PC-3 (cell line): ENCODE measurements around the gene FOXC2.

Source experiments
- CTCF ChIP-seq: fragments of 300-600 bp; sonication (generic); conservative IDR thresholded peaks from 2 replicates; pipeline ENCODE4 v1.5.1; 2017; ENCODE audit warnings: antibody characterized with exemption, low read depth, mild to moderate bottlenecking, low read length
- EZH2 ChIP-seq: fragments of 300-600 bp; sonication (generic); IDR thresholded peaks from one replicate; pipeline ENCODE4 v1.6.1; 2017; ENCODE audit warnings: antibody characterized with exemption, mild to moderate bottlenecking, low read length; ENCODE audit not compliant: unreplicated experiment
- EZH2phosphoT487 ChIP-seq: fragments of 300-600 bp; sonication (generic); IDR thresholded peaks from 2 replicates; pipeline ENCODE4 v1.6.1; 2018; ENCODE audit warnings: mild to moderate bottlenecking, antibody characterized with exemption, low read length, borderline replicate concordance

GRCh38 chr16:86533767-86534351 is 32.8 kb upstream of the FOXC2 start:
- no peak for TF ChIP-seq CTCF
- TF ChIP-seq EZH2phosphoT487 = no peak
- TF ChIP-seq EZH2 = no peak
